GM12891 (cell line): Measurements from ENCODE around the gene AGBL1.
"Not testable (repeated sequence)": the region's sequence is repeated elsewhere in the genome, so short reads cannot be mapped to it uniquely, and the experiment has no call there.

Experiments
- POLR2AphosphoS5 ChIP-seq: IDR thresholded peaks from 2 replicates; pipeline ENCODE4 v1.6.1; 2011; ENCODE audit warnings: low read depth, low read length, control low read depth
- SPI1 ChIP-seq: IDR thresholded peaks from 2 replicates; pipeline ENCODE4 v1.6.1; 2011; ENCODE audit warnings: low read depth, low read length, control low read depth
- TAF1 ChIP-seq: IDR thresholded peaks from 2 replicates; pipeline ENCODE4 v1.6.1; 2011; ENCODE audit warnings: low read depth, low read length, control low read depth

DNA sequence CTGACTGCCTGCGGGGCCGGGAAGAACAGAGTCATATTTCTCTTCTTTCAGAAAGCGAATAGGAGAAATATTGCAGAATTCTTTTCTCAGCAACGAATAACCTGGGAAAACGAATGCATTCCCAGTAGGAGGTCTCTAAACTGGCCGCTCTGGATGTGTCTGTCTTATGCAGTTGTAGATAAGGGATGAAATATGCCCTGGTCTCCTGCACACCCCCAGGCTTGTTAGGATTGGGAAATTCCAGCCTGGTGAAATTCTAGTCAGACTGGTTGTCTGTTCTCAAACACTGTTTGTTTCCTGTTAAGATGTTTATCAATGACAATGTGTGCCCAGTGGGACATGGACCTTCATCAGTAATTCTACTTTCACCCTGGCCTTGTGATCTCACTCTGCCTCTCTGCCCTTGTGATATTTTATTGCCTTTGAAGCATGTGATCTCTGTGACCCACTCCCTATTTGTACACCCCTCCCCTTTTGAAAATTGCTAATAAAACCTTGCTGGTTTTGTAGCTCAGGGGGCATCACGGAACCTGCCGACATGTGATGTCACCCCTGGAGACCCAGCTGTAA lies 385.9 kb downstream of the AGBL1 start:
- TF ChIP-seq TAF1, POLR2AphosphoS5, SPI1: not testable (repeated sequence)
